PC-3 (cell line): ENCODE results near the gene TEX29. TPM values are rescaled to one million over a fixed set of nuclear protein-coding genes. Genes with fewer than 3 reads are reported as not detected.
A peak's percentile ranks its signal among the peaks of the same experiment; 100 is the strongest.

Experiments
- ATAC-seq: fragments of 200-7000 bp; cut with Tn5 transposase; 2 replicates; pipeline ENCODE4 v1.9.1; 2020; ENCODE audit warnings: mild to moderate bottlenecking, moderate library complexity
- BruUV-seq: library from RNA; stranded (reverse); fragments of 400-500 nt; replicated peaks from 2 replicates; lab custom pipeline; 2021; lab: Mats Ljungman, UMichigan
- CTCF ChIA-PET: fragments of 300-600 bp; sonication (Branson Sonifier 250); formaldehyde crosslinking; loops from one replicate; lab custom pipeline; 2022; ENCODE audit warnings: antibody characterized with exemption; lab: Charles Lee
- POLR2A ChIA-PET: fragments of 300-600 bp; sonication (Branson Sonifier 250); formaldehyde crosslinking; loops from one replicate; lab custom pipeline; 2022; ENCODE audit warnings: antibody characterized with exemption; ENCODE audit not compliant: unreplicated experiment; lab: Charles Lee
- DNase-seq: peaks from one replicate; pipeline ENCODE4 v3.0.0-alpha.2; 2015
- H2AFZ ChIP-seq: fragments of 300-600 bp; sonication (generic); 2 replicates; pipeline ENCODE4 v1.6.0; 2016; ENCODE audit warnings: antibody characterized with exemption, low read length
- H3F3A ChIP-seq: fragments of 300-600 bp; sonication (generic); one replicate; pipeline ENCODE4 v1.6.0; 2017; ENCODE audit warnings: antibody characterized with exemption, low read length, control low read depth, mild to moderate bottlenecking; ENCODE audit not compliant: unreplicated experiment
- H3K27ac ChIP-seq: fragments of 300-600 bp; sonication (generic); 2 replicates; pipeline ENCODE4 v1.5.1; 2016; ENCODE audit warnings: mild to moderate bottlenecking, low read length
- H3K27me3 ChIP-seq: fragments of 300-600 bp; sonication (generic); 2 replicates; pipeline ENCODE4 v1.6.1; 2016; ENCODE audit warnings: low read length, mixed read lengths
- H3K36me3 ChIP-seq: fragments of 300-600 bp; sonication (generic); 2 replicates; pipeline ENCODE4 v1.6.1; 2016; ENCODE audit warnings: low read depth, mixed run types, low read length, mixed read lengths
- H3K4me1 ChIP-seq: fragments of 300-600 bp; sonication (generic); 2 replicates; pipeline ENCODE4 v1.5.1; 2016; ENCODE audit warnings: low read length; ENCODE audit not compliant: insufficient read depth
- H3K4me2 ChIP-seq: fragments of 300-600 bp; sonication (generic); 2 replicates; pipeline ENCODE4 v1.6.0; 2016; ENCODE audit warnings: low read length
- H3K4me3 ChIP-seq: fragments of 300-600 bp; sonication (generic); 2 replicates; pipeline ENCODE4 v1.5.1; 2016; ENCODE audit warnings: mild to moderate bottlenecking, low read length, mixed read lengths
- H3K79me2 ChIP-seq: fragments of 300-600 bp; sonication (generic); 2 replicates; pipeline ENCODE4 v1.6.1; 2017; ENCODE audit warnings: low read length, mixed read lengths
- H3K9ac ChIP-seq: fragments of 300-600 bp; sonication (generic); 2 replicates; pipeline ENCODE4 v1.6.0; 2016; ENCODE audit warnings: mild to moderate bottlenecking, low read length
- H3K9me2 ChIP-seq: fragments of 300-600 bp; sonication (generic); replicated peaks from 2 replicates; pipeline ENCODE4 v1.6.1; 2016; ENCODE audit warnings: mixed run types, low read length, mixed read lengths
- H3K9me3 ChIP-seq: fragments of 300-600 bp; sonication (generic); 2 replicates; pipeline ENCODE4 v1.6.1; 2016; ENCODE audit warnings: low read length, mixed read lengths
- H4K20me1 ChIP-seq: fragments of 300-600 bp; sonication (generic); 2 replicates; pipeline ENCODE4 v1.6.1; 2016; ENCODE audit warnings: low read length, mixed read lengths
- EZH2 ChIP-seq: fragments of 300-600 bp; sonication (generic); IDR thresholded peaks from one replicate; pipeline ENCODE4 v1.6.1; 2017; ENCODE audit warnings: antibody characterized with exemption, mild to moderate bottlenecking, low read length; ENCODE audit not compliant: unreplicated experiment
- EZH2phosphoT487 ChIP-seq: fragments of 300-600 bp; sonication (generic); IDR thresholded peaks from 2 replicates; pipeline ENCODE4 v1.6.1; 2018; ENCODE audit warnings: mild to moderate bottlenecking, antibody characterized with exemption, low read length, borderline replicate concordance
- intact Hi-C: fragments of 100-400 bp; cut with micrococcal nuclease; formaldehyde crosslinking; loops from 2 replicates; pipeline ENCODE4 v1.9.0; 2023
- total RNA-seq: library from RNA; depleted of rRNA; stranded (reverse); fragments of >200 nt; gene quantifications from 2 replicates; pipeline ENCODE4 v1.2.3, GENCODE V29; 2014
- TF ChIP-seq, protein P1 (sequence below): fragments of 300-600 bp; sonication (generic); conservative IDR thresholded peaks from 2 replicates; pipeline ENCODE4 v1.5.1; 2017; ENCODE audit warnings: antibody characterized with exemption, low read depth, mild to moderate bottlenecking, low read length

The TEX29 gene
- total RNA-seq, 1 experiment from 2014 or later, result not detected

DNA sequence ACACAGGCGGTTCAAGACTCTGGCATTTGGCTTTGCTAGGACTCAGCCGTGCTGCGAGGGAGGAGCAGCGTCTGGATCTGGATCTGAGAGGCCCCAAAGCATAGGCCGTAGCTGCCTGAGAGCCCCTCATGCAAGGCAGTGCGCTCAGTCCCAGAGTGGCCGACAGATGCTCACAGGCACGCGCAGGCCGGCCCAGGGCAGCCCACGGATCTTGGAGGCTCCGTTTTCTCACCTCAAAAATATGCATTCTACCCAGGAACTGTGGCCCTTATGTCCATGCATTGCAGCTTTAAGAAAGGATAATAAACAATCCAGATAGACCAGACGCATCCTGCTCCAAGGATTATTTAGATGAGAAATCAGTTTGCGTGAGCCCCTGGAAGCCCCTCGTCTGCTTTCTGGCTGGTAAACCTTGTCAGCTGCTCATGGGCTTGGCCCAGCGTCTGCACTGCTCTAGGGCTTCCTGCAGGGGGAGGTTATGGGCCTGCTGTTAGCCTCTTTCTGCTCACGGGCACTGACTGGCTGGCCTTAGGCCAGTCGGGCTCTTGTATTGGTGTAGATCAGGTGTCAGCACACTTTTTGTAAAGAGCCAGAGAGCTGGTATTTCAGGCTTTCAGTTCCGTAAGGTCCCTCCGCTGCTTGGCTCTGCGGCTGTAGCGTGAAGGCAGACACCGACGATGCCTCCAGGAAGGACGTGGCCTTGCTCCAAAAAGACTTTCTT is 24.2 kb downstream of the TEX29 start:
- H3K27ac ChIP-seq, result no peak overlapping the region
- H2AFZ ChIP-seq, result no peak overlapping the region
- no peak overlapping the region for H3K4me2 ChIP-seq
- H3K9me2 ChIP-seq, result no peaks in the 10 kb centered on the region
- ChIA-PET POLR2A (no interaction called here), CTCF (interaction anchor here (0.6 kb wide), 1 partner anchor 25 kb away, joined by 3 read pairs; no protein-coding TSS in a partner anchor)
- peak; percentile 43 for DNase-seq
- TF ChIP-seq, protein P1, sequence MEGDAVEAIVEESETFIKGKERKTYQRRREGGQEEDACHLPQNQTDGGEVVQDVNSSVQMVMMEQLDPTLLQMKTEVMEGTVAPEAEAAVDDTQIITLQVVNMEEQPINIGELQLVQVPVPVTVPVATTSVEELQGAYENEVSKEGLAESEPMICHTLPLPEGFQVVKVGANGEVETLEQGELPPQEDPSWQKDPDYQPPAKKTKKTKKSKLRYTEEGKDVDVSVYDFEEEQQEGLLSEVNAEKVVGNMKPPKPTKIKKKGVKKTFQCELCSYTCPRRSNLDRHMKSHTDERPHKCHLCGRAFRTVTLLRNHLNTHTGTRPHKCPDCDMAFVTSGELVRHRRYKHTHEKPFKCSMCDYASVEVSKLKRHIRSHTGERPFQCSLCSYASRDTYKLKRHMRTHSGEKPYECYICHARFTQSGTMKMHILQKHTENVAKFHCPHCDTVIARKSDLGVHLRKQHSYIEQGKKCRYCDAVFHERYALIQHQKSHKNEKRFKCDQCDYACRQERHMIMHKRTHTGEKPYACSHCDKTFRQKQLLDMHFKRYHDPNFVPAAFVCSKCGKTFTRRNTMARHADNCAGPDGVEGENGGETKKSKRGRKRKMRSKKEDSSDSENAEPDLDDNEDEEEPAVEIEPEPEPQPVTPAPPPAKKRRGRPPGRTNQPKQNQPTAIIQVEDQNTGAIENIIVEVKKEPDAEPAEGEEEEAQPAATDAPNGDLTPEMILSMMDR, result peak; percentile 32; the same call in 1 of the 2 replicates
- no peak for TF ChIP-seq EZH2
- no peak for TF ChIP-seq EZH2phosphoT487
- BruUV-seq, result no TSS peak
- H3K27me3 ChIP-seq, result no peaks in the 10 kb centered on the region
- no peaks in the 10 kb centered on the region for H3K9me3 ChIP-seq
- H3F3A ChIP-seq, result no peaks in the 10 kb centered on the region
- peak; percentile 67 for ATAC-seq
- intact Hi-C loops, result no loop called here
- H3K4me3 ChIP-seq, result no peak overlapping the region
- H3K36me3 ChIP-seq, result no peaks in the 10 kb centered on the region
- H3K9ac ChIP-seq, result no peak overlapping the region
- no peaks in the 10 kb centered on the region for H3K79me2 ChIP-seq
- no peaks in the 10 kb centered on the region for H4K20me1 ChIP-seq
- H3K4me1 ChIP-seq, result no peaks in the 10 kb centered on the region

DNA sequence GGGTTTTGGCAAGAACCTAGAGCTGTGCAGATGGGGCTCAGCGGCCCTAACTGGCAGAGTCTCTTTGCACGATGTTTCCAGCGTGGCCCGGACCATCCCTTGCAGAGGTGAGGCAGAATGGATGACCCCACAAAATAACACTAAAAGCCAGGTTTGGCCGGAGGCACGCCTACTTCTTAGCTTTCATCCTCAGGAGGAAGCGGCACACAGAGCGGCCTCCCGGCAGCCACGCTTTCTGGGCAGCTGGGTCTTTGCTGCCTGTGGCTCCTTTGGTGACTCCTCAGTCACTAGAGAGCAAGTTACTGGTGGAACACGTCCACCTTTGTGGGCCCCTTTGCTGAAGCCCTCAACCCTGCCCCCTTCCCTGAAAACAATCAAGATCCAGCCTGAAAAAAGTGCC is 25.2 kb downstream of the TEX29 start:
- CTCF ChIA-PET, result no interaction called here
- H3K27me3 ChIP-seq, result no peaks in the 10 kb centered on the region
- TF ChIP-seq EZH2 (no peak), EZH2phosphoT487 (no peak)
- TF ChIP-seq, protein P1, result no peak
- no peak overlapping the region for H2AFZ ChIP-seq
- no peaks in the 10 kb centered on the region for H3K79me2 ChIP-seq
- no peaks in the 10 kb centered on the region for H3K9me2 ChIP-seq
- DNase-seq (no peak), ATAC-seq (no peak)
- H3K4me1 ChIP-seq, result no peaks in the 10 kb centered on the region
- H3K4me3 ChIP-seq, result no peak overlapping the region
- POLR2A ChIA-PET, result no interaction called here
- no peak overlapping the region for H3K27ac ChIP-seq
- no peaks in the 10 kb centered on the region for H4K20me1 ChIP-seq
- intact Hi-C loops, result no loop called here
- BruUV-seq, result no TSS peak
- H3K4me2 ChIP-seq, result no peak overlapping the region
- no peaks in the 10 kb centered on the region for H3F3A ChIP-seq
- H3K36me3 ChIP-seq, result no peaks in the 10 kb centered on the region
- H3K9ac ChIP-seq, result no peak overlapping the region
- H3K9me3 ChIP-seq, result no peaks in the 10 kb centered on the region

GRCh38 chr13:111346101-111346680 is 25.7 kb downstream of the TEX29 start:
- Histone ChIP-seq H3K27me3 (no peaks in the 10 kb centered on the region), H3K4me3 (no peak overlapping the region), H3F3A (no peaks in the 10 kb centered on the region), H2AFZ (no peak overlapping the region), H3K36me3 (no peaks in the 10 kb centered on the region), H3K9me3 (no peaks in the 10 kb centered on the region), H3K9me2 (no peaks in the 10 kb centered on the region), H3K27ac (no peak overlapping the region), H3K4me1 (no peaks in the 10 kb centered on the region), H3K9ac (no peak overlapping the region), H4K20me1 (no peaks in the 10 kb centered on the region), H3K79me2 (no peaks in the 10 kb centered on the region), H3K4me2 (no peak overlapping the region)
- DNase-seq (no peak), ATAC-seq (no peak)
- ChIA-PET CTCF (no interaction called here), POLR2A (no interaction called here)
- TF ChIP-seq EZH2, result no peak
- TF ChIP-seq EZH2phosphoT487, result no peak
- BruUV-seq, result no TSS peak
- intact Hi-C loops, result no loop called here
